ENCODE results near the gene ARFIP1. TPM values are rescaled to one million over a fixed set of nuclear protein-coding genes. Genes with fewer than 3 reads are reported as not detected.
"Not testable (repeated sequence)": the region's sequence is repeated elsewhere in the genome, so short reads cannot be mapped to it uniquely, and the experiment has no call there.

Gene ARFIP1
- total RNA-seq, 1 experiment from 2014 or later = 48.0 TPM

DNA sequence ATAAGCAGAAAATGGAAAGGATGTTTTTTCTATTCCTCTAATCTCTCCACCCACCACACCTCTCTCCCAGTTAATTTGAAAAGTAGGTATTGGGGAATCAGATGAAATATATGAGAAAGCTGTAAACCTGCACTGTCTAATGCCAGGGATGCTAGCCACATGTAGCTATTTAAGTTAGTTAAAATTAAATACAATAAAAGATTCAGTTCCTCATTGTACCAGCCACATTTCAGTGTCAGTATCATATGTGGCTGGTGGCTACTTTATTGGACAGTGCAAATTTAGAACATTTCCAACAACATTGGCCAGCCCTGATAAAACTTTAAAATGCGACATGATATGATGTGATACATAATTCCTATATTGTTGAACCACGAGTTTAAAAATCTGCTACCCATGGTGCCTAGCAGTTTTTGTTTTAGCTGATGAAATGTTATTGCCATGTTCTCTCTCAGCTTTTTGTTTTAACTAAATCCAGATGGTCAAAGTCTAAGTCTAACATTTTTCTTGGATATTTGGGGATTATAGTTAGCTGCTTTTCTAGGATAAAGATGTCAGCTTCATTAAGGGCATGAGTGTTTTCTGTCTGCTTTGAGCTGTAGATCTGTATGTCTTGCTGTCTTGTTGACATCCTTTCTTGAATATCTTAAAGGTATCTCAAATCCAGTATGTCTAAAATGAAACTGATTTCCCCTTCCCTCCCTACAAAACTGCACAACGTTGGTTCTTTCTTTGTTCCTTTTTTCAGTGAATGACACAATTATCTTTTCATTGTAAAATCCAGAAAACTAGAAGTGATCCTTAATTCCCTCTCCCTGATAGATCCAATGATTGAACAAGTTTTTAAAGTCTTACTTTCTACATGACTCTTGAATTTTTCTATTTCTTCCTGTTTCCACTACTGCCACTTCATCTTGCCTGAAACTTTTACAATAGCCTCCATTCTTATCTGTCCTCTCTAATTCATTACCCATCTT lies 6.2 kb downstream of the ARFIP1 start:
- DNase-seq (ENCODE audit: low read depth) = no peak

DNA sequence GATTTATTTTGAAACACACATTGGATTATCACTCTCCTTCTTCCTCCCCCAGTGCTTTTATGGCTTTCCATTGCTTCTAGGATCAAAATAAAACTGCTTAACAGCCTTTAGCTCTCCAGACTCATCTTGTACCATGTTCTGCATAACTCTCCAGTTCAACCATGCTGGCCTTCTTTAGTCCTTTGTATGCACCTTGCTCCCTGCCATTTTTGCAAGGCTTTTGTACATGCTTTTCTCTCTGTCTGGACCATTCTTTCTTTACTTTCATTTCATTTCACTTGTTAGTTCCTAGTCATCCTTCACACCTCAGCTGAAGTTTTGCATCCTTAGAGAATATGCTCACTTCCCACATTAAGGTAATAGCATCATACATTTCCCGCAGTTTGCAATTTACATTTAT lies 6.9 kb downstream of the ARFIP1 start:
- DNase-seq (ENCODE audit: low read depth) = no peak

DNA sequence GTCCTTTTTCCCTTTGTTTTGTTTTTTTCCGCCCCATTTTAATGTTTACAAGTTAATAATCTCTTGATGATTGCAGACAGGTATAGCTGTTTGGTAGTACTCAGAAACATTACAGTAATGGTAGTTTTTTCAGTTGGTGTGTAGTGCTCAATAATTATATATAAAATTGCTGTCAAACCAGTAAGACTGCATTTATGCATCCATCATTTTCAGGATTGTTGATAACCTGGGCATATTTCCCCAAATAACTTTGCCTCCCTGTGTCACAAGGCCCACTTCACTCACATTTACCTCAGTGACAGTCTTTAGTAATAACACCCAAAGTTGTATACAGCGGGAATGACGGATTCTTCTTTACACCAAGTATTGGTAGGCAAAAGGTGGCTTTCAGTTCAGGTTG lies 16.1 kb downstream of the ARFIP1 start:
- DNase-seq (ENCODE audit: low read depth) = no peak

DNA sequence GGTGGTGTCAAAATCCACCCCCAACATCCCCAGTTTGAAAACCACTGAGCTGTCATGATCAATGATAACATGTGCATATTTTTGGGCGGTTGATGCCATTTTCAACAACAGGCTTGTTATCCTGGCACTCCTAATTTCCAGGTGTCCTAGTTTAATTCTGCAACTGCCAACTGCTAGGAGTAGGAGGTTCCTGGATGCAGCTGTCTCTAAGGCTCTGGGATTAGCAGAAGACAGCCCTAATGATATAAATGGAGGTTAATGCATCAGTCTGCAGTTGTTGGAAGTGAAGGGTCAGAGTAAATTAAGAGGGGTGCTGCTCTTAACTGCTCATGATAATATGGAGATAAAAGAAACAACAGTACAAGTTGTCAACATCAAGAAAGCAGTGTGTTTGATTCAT lies 23.8 kb downstream of the ARFIP1 start:
- DNase-seq (ENCODE audit: low read depth) = peak; percentile 47

DNA sequence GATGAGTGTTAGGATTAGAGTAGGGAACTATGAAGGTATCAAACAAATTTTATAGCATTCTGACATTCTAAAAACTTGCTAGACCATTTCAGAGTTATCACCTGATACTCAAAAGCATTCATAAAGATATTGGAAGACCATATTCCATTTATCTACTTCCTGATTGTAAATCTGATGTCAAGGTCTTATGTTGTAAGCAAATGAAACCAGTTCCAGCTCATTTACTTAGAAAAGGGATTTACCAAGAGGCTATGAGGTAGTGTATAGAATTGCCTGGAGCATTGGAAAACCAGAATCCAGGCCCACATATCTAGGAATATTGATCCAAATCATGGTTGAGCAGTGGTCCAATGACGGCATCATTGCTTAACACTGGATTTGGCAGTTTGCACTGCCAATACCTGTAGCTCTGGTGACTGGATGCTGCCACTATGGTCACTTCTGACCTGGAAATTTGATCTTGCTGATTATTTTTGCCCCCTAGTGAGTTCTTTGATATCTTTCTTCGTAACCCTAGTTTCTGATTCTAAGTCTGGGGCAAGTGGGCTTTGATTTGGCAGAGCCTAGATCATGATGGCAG lies 25.4 kb downstream of the ARFIP1 start:
- no peak for DNase-seq (ENCODE audit: low read depth)

DNA sequence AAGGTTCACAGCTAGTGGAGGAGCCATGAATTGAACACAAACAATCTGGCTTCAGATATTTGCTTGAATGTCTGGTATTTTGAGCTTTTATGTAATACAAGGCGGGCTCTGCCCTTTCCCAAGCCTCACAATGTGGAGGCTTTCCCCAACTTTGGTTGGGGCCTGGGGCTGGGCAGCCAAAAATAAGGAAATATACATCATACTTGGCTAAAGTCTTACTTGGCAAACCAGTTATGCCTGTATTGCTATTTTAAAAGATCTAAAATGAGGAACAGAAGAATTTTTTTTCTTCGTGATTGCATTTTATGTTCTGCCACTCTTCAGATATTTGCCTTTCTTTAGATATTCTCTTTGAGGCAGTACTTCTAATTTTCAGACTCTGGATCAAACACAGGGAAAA lies 26.1 kb downstream of the ARFIP1 start:
- no peak for DNase-seq (ENCODE audit: low read depth)

DNA sequence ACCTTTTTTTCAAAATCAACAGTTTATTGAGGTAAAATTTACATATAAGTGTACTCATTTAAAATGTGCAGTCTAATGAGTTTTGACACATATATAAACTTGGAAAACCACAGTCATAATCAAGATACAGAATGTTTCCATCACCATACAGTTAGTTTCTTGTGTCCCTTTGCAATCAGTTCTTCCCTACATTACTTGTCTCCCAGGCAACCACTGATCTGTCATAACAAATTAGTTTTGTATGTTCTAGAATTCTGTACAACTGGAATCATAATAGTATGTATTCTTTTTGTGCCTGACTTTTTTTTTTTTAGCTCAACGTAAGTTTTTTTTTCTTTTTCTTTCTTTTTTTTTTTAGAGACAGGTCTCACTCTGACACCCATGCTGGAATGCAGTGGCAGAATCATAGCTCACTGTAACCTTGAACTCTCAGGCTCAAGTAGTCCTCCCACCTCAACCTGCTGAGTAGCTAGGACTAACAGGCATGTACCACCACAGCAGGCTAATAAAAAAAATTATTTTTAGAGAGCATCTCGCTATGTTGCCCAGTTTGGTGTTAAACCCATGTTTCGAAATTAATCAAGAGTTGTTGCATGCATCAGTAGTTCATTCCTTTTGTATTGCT lies 26.9 kb downstream of the ARFIP1 start:
- no peak for DNase-seq (ENCODE audit: low read depth)

DNA sequence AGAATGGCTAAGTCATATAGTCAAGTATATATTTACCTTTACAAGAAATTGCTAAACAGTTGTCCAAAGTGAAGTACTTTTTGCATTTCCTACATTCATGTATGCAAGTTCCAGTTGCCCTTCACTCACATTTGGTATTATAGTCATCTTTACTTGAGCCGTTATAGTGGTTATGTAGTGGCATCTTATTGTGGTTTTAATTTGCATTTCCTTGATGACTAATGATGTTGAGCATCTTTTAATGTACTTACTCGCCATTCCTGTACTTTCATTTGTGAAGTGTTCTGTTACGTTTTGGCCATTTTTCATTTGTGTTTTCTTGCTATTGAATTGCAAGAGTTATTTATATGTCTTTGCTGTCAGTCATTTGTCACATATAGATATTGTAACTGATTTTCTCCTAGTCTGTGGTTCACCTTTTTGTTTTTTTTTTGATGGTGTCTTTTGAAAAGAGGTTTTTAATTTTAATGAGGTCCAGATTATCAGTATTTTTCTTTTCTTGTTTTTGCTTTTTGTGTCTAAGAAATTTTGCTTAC lies 27.6 kb downstream of the ARFIP1 start:
- peak; percentile 79 for DNase-seq (ENCODE audit: low read depth)

DNA sequence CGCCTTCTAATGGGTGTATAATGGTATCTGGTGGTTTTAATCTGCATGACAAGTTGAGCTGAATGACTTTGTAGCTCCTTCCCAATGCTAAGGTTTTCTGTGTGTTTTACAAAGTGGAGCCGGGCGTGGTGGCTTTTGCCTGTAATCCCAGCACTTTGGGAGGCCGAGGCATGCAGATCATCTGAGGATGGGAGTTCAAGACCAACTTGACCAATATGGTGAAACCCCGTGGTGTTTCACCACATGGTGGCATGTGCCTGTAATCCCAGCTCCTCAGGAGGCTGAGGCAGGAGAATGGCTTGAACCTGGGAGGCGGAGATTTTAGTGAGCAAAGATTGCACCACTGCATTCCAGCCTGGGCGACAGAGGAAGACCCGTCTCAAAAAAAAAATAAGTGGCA lies 28.9 kb downstream of the ARFIP1 start:
- DNase-seq (ENCODE audit: low read depth) = no peak

DNA sequence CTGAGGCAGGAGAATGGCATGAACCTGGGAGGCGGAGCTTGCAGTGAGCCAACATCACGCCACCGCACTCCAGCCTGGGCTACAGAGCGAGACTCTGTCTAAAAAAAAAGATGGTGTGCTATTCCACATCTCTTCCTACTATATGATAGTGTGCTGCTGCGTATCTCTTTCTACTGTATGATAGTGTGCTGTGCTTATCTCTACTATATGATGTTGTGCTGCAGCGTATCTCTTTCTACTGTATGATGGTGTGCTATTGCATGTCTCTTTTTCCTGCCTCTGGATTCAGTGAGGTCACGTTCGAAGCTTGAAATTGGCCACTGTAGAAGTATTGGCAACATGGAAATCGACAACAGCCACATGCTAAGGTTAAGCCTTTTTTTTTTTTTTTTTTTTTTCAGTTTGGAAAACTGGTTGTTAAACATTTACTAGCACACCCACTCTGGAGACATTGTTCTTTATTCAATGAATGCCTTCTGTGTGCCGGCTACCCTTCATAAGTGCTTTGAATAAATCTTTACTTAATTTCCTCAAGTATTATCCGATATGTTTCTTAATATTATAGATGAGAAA lies 31.0 kb downstream of the ARFIP1 start:
- no peak for DNase-seq (ENCODE audit: low read depth)

DNA sequence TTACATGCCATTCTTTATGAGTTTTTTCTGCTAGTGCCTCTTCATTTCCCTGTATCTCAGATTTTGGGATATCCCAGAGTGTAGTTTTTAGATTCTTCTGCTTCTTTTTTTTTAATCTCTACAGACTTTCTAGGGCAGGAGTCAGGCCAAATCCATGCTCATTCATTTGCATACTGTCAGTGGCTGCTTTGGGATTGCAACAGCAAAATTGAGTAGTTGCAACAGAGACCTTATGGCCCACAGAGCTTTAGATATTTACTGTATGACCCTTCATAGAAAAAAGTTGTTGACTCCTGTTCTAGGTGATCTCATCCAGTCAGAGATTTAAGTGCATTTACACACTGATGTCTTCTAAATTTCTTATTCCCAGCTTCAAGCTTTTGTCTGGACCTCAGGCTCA lies 35.3 kb downstream of the ARFIP1 start:
- no peak for DNase-seq (ENCODE audit: low read depth)

DNA sequence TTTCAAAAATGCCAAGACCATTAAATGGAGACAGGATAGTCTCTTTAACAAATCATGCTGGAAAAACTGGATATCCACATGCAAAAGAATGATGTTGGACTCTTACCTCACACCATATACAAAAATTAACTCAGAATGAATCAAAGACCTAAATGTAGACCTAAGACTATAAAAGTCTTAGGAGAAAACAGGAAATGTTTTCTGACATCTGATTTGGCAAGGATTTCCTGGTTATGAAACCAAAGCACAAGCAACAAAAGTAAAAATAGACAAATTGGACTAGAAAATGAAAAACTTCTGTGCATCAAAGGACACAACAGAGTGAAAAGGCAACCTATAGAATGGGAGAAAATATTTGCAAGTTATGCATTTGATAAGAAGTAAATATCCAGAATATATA lies 37.6 kb downstream of the ARFIP1 start:
- DNase-seq (ENCODE audit: low read depth) = no peak

DNA sequence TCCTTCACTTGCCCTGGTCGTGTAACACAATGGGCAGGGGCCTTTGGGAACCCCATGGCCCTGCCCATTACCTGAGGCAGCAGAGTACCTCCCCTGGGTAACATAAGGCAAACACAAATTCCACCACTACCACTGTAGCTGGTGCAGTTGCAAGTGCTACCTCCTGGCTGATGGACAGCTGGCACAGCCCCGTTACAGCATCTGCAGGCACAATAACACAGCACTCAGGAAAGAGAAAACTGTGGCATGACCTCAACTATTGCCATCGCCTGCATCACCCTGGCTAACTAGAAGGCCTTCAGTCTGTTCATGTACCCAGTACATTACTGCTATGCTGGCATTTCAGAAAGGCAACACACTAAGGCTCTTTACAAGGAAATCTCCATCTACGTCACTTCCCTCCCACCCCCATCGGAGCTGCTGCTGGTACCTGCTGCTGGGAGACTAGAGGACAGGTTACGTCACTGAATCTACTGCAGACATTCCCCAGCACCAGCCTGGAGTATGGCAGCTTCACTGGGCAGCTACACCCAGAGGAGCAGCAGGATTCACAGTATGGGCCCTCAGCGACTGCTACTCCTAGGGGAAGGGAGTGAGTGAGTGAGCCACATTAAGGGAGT lies 39.4 kb downstream of the ARFIP1 start:
- no peak for DNase-seq (ENCODE audit: low read depth)

DNA sequence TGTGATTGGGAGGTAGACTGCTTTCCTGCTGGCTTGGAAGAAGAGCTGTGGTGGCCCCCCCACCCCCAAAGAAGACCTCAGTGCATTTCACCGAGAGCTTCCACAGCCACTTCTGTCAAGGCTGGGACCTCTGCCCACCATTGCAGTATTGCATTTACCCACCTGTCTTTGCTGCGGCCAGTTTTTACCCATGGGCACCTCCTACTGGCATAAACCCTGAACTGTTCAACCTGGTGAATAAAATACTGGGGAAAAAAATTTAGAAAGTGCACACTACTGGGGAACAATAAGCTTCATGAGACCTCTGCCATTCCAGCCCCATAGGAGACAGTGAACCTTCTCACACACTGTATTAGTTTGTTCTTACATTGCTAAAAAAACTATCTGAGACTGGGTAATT lies 40.3 kb downstream of the ARFIP1 start:
- DNase-seq (ENCODE audit: low read depth) = no peak

DNA sequence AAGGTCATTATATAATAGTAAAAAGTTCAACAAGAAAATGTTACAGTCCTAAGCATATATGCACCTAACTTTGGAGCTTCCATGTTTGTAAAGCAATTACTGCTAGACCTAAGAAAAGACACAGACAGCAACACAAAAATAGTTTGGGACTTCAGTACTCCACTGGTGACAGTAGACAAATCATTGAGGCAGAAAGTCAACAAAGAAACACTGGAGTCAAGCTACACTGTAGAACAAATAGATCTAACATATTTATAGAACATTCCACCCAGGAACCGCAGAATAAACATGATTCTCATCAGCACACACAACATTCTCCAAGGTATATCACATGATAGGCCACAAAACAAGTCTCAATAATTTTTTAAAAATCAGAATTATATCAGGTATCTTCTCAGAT lies 42.6 kb downstream of the ARFIP1 start:
- DNase-seq (ENCODE audit: low read depth) = no peak

DNA sequence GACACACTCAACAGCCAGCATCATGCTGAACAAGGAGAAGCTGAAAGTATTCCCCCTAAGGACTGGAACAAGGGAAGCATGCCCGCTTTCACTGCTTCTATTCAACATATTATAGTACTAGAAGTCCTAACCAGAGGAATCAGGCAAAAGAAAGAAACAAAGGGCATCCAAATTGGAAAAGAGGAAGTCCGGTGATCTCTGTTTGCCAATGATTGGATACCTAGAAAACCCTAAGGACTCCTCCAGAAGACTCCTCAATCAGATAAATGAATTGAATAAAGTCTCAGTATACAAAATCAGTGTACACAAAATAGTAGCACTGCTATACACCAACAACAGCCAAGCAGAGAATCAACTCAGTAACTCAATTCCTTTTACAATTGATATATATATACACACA lies 44.8 kb downstream of the ARFIP1 start:
- DNase-seq (ENCODE audit: low read depth) = no peak

DNA sequence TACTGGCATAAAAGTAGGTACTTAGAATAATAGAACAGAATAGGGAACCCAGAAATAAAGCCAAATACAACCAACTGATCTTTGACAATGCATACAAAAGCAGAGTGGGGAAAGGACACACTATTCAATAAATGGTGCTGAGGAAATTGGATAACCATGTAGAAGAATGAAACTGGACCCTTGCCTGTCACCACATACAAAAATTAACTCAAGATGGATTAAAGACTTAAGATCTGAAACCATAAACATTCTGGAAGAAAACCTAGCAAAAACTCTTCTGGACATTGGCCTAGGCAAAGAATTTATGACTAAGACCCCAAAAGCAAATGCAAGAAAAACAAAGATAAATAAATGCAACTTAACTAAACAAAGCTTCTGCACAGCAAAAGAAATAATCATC lies 45.6 kb downstream of the ARFIP1 start:
- no peak for DNase-seq (ENCODE audit: low read depth)

DNA sequence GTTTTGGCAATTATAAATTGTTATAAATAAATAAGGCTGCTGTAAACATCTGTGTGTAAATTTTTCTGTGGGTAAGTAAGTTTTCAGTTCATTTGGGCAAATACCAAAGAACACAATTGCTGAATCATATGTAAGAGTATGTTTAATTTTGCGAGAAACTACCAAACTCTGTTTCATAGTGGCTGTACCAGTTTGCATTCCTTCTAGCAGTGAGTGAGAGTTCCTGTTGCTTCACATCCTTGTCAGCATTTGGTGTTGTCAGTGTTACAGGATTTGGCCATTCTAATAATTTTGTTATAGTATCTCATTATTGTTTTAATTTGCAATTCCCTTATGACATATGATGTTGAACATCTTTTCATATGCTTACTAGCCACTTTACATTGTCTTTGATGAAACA lies 48.4 kb downstream of the ARFIP1 start:
- DNase-seq (ENCODE audit: low read depth) = peak; percentile 5

DNA sequence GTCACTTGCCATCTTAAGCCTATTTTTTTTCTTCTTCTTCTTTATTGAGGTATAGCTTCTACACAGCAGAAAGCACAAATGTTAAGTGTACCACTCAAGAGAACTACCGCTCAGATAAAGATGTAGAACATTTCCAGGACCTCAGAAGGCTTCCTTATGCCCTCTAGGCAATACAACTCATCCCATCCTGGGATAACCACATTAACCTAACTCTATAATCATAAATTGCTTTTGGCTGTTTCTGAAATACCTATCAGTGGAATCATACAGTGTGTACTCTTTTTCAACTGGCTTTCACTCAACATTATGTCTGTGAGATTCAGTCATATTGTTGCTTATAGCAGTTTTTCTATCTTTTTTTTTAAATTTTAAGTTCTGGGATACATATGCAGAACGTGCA lies 51.7 kb downstream of the ARFIP1 start:
- DNase-seq (ENCODE audit: low read depth) = no peak

DNA sequence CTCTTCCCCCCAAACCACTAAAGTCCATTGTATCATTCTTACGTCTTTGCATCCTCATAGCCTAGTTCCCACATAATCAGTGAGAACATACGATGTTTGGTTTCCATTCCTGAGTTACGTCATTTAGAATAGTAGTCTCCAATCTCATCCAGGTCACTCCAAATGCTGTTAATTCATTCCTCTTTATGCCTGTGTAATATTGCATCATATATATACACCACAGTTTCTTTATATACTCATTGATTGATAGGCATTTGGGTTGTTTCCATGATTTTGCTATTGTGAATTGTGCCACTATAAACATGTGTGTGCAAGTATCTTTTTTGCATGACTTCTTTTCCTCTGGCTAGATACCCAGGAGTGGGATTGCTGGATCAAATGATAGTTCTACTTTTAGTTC lies 57.2 kb downstream of the ARFIP1 start:
- no peak for DNase-seq (ENCODE audit: low read depth)

DNA sequence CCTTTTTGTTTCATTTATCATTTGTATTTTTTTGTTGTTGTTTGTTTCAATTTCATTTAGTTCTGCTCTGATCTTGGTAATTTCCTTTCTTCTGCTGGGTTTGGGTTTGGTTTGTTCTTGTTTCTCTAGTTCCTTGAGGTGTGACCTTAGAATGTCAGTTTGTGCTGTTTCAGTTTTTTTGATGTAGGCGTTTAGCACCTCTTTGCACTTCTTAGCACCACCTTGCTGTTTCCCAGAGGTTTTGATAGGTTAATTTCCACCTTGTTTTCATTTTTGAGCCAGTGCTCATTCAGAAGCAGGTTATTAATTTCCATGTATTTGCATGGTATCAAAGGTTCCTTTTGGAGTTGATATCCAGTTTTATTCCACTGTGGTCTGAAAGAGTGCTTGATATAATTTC lies 60.0 kb downstream of the ARFIP1 start:
- DNase-seq (ENCODE audit: low read depth) = not testable (repeated sequence)

Data from LHCN-M2 (cell line).